GM23338 (cell line): ENCODE results near the gene FAM83B. TPM values are rescaled to one million over a fixed set of nuclear protein-coding genes. Genes with fewer than 3 reads are reported as not detected.

Experiments
- ATAC-seq: fragments of 200-7000 bp; cut with Tn5 transposase; 3 replicates; pipeline ENCODE4 v1.9.1; 2020
- DNase-seq: peaks from one replicate; pipeline ENCODE4 v3.0.0-alpha.2; 2015; ENCODE audit warnings: low spot score
- H2AFZ ChIP-seq: fragments of 200-600 bp; sonication (generic); 2 replicates; pipeline ENCODE4 v1.8.0; 2016; ENCODE audit warnings: antibody characterized with exemption, mild to moderate bottlenecking, moderate library complexity
- H3F3A ChIP-seq: fragments of 200-600 bp; sonication (generic); replicated peaks from 2 replicates; pipeline ENCODE4 v1.8.0; 2017; ENCODE audit warnings: antibody characterized with exemption, mixed run types, low read depth
- H3K27ac ChIP-seq: fragments of 200-600 bp; sonication (generic); 2 replicates; pipeline ENCODE4 v1.6.1; 2016; ENCODE audit warnings: low read depth
- H3K27me3 ChIP-seq: fragments of 200-600 bp; sonication (generic); 2 replicates; pipeline ENCODE4 v1.8.0; 2016; ENCODE audit warnings: mild to moderate bottlenecking, mixed run types, moderate library complexity; ENCODE audit not compliant: insufficient read depth
- H3K36me3 ChIP-seq: fragments of 200-600 bp; sonication (generic); 2 replicates; pipeline ENCODE4 v1.8.0; 2016; ENCODE audit warnings: mild to moderate bottlenecking; ENCODE audit not compliant: insufficient read depth
- H3K4me1 ChIP-seq: fragments of 200-600 bp; sonication (generic); 2 replicates; pipeline ENCODE4 v1.8.0; 2016; ENCODE audit warnings: mild to moderate bottlenecking, moderate library complexity; ENCODE audit not compliant: insufficient read depth
- H3K4me2 ChIP-seq: fragments of 200-600 bp; sonication (generic); 2 replicates; pipeline ENCODE4 v1.7.1; 2017; ENCODE audit warnings: mixed run types
- H3K4me3 ChIP-seq: fragments of 200-600 bp; sonication (generic); 2 replicates; pipeline ENCODE4 v1.6.1; 2016; ENCODE audit warnings: mixed run types
- H3K79me2 ChIP-seq: fragments of 200-600 bp; sonication (generic); replicated peaks from 2 replicates; pipeline ENCODE4 v1.8.0; 2017; ENCODE audit warnings: mild to moderate bottlenecking; ENCODE audit not compliant: insufficient read depth
- H3K9me2 ChIP-seq: fragments of 200-600 bp; sonication (generic); 2 replicates; pipeline ENCODE4 v1.8.0; 2017; ENCODE audit not compliant: insufficient read depth
- H4K20me1 ChIP-seq: fragments of 200-600 bp; sonication (generic); replicated peaks from 2 replicates; pipeline ENCODE4 v1.8.0; 2017; ENCODE audit warnings: mild to moderate bottlenecking; ENCODE audit not compliant: insufficient read depth
- H3K27ac Mint-ChIP-seq: 2 replicates; pipeline ENCODE4 v1.8.0; 2020; ENCODE audit warnings: inconsistent platforms, mild to moderate bottlenecking, moderate library complexity, mixed read lengths
- H3K27me3 Mint-ChIP-seq: 3 replicates; pipeline ENCODE4 v1.8.0; 2022; ENCODE audit warnings: low read depth, mild to moderate bottlenecking, moderate library complexity, mixed read lengths, inconsistent platforms; ENCODE audit not compliant: insufficient read depth, poor library complexity
- H3K36me3 Mint-ChIP-seq: 3 replicates; pipeline ENCODE4 v1.8.0; 2021; ENCODE audit warnings: low read depth, mild to moderate bottlenecking, inconsistent platforms, moderate library complexity, mixed read lengths
- H3K4me1 Mint-ChIP-seq: 3 replicates; pipeline ENCODE4 v1.8.0; 2020; ENCODE audit warnings: mild to moderate bottlenecking, inconsistent platforms, mixed read lengths
- H3K4me3 Mint-ChIP-seq: 3 replicates; pipeline ENCODE4 v1.8.0; 2021; ENCODE audit warnings: moderate library complexity, mild to moderate bottlenecking, inconsistent platforms, mixed read lengths
- H3K9me3 Mint-ChIP-seq: 3 replicates; pipeline ENCODE4 v1.8.0; 2020; ENCODE audit warnings: moderate library complexity, mild to moderate bottlenecking, inconsistent platforms, mixed read lengths
- EZH2 ChIP-seq: fragments of 200-600 bp; sonication (generic); IDR thresholded peaks from one replicate; pipeline ENCODE4 v1.8.0; 2017; ENCODE audit warnings: antibody characterized with exemption, mild to moderate bottlenecking, low read depth; ENCODE audit not compliant: unreplicated experiment
- ZNF114 ChIP-seq: fragments of 250-450 bp; sonication (Bioruptor Pico); IDR thresholded peaks from 2 replicates; pipeline ENCODE4 v1.5.0; 2020; ENCODE audit warnings: mild to moderate bottlenecking, moderate library complexity
- polyA plus RNA-seq: library from polyadenylated mRNA; unstranded; fragments of >200 nt; fragmentation: Nextera tagmentation; extraction: Ambion mirVana; gene quantifications from 2 replicates; pipeline ENCODE4 v1.2.1, GENCODE V29; 2016
- total RNA-seq: library from RNA; depleted of rRNA; stranded (reverse); fragments of >200 nt; shearing (Covaris generic); gene quantifications from 2 replicates; pipeline ENCODE4 v1.2.3, GENCODE V29; 2014
- TF ChIP-seq, protein P1 (sequence below), 2 experiments: fragments of 200-600 bp in 1 of 2; sonication (generic) in 1 of 2; conservative IDR thresholded peaks; 2 replicates each; pipeline versions ENCODE4 v1.5.1 to v1.6.1; 2016 to 2017; ENCODE audit warnings: antibody characterized with exemption in 2 of 2, low read depth in 2 of 2, mild to moderate bottlenecking in 2 of 2, moderate library complexity in 1 of 2

FAM83B gene
- total and polyA plus RNA-seq, 2 experiments from 2014 or later = 1.4 to 7.7 TPM

DNA sequence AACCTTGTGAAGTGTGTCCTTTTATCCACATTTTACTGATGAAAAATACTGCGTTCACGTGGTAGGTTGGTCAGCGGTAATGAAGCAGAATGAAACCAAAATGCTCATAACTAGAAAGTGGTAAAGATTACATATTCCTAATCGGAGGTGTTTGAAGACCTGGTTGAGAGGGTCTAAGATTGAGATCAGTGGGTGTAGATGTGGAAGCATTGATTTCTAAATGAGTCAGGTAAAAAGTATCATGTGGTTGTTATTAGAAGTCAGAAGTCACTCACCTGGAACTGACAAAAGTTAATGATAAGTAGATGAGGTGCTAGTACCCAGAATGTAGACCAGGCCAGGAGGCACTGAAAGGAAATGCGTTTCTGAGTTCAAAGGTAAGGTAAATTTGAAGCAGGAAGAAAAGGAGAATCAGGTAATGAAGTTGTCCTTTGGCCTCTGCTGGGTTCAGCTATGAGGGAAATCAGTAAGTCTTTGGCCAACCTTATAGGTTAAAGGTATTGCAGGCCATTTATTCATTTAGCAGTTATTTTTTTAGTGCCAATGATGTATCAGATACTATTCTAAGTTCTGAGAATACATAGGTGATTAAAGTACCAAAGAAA, 31.2 kb downstream of the FAM83B start:
- H3K4me1 ChIP-seq = no peaks in the 10 kb centered on the region
- Mint-ChIP-seq H3K36me3 (no peaks in the 10 kb centered on the region), H3K9me3 (no peaks in the 10 kb centered on the region), H3K4me3 (no peak overlapping the region), H3K4me1 (peaks cover 4% of the 10 kb centered on the region; the same call in 1 of the 3 replicates), H3K27ac (no peak overlapping the region), H3K27me3 (no peaks in the 10 kb centered on the region)
- H3K9me2 ChIP-seq = no peaks in the 10 kb centered on the region
- no peaks in the 10 kb centered on the region for H4K20me1 ChIP-seq
- ATAC-seq (no peak), DNase-seq (no peak)
- H3K36me3 ChIP-seq = no peaks in the 10 kb centered on the region
- H3F3A ChIP-seq = no peaks in the 10 kb centered on the region
- TF ChIP-seq, protein P1, sequence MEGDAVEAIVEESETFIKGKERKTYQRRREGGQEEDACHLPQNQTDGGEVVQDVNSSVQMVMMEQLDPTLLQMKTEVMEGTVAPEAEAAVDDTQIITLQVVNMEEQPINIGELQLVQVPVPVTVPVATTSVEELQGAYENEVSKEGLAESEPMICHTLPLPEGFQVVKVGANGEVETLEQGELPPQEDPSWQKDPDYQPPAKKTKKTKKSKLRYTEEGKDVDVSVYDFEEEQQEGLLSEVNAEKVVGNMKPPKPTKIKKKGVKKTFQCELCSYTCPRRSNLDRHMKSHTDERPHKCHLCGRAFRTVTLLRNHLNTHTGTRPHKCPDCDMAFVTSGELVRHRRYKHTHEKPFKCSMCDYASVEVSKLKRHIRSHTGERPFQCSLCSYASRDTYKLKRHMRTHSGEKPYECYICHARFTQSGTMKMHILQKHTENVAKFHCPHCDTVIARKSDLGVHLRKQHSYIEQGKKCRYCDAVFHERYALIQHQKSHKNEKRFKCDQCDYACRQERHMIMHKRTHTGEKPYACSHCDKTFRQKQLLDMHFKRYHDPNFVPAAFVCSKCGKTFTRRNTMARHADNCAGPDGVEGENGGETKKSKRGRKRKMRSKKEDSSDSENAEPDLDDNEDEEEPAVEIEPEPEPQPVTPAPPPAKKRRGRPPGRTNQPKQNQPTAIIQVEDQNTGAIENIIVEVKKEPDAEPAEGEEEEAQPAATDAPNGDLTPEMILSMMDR (conservative IDR thresholded peaks at IDR 0.05; ENCODE audit: low read depth in 2 of 2) = no peak
- TF ChIP-seq ZNF114 (CRISPR knock-in tag) = no peak
- no peak overlapping the region for H3K4me3 ChIP-seq
- no peak overlapping the region for H2AFZ ChIP-seq
- no peaks in the 10 kb centered on the region for H3K79me2 ChIP-seq
- H3K27ac ChIP-seq = no peak overlapping the region
- no peak overlapping the region for H3K4me2 ChIP-seq
- H3K27me3 ChIP-seq = no peaks in the 10 kb centered on the region

DNA sequence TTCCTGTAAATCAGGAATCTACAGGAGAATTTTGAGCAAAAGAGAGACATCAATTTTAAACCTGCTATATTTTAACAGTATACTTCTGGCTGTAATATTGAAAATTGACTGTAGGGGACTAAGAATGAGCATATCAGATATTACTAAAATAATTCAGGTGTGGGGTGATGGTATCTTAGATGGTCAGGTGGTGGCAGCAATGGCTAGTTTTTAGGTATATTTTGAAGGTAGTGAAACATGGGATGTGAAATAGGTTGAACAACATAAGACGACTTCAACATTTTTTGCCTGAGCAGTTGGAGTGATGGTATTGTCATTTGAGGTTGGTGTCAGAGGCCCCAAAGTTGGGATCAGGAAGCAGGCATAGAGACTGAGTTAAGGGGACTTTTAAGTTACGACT, 32.1 kb downstream of the FAM83B start:
- H3K4me3 ChIP-seq = no peak overlapping the region
- H2AFZ ChIP-seq = no peak overlapping the region
- H3K4me1 ChIP-seq = no peaks in the 10 kb centered on the region
- H3K4me3 Mint-ChIP-seq = no peak overlapping the region
- H3K27ac ChIP-seq = no peak overlapping the region
- no peaks in the 10 kb centered on the region for H3K36me3 ChIP-seq
- no peaks in the 10 kb centered on the region for H3K27me3 ChIP-seq
- no peaks in the 10 kb centered on the region for H4K20me1 ChIP-seq
- no peaks in the 10 kb centered on the region for H3K79me2 ChIP-seq
- H3K9me3 Mint-ChIP-seq = no peaks in the 10 kb centered on the region
- no peaks in the 10 kb centered on the region for H3F3A ChIP-seq
- H3K4me1 Mint-ChIP-seq = peaks cover 4% of the 10 kb centered on the region; the same call in 1 of the 3 replicates
- no peak overlapping the region for H3K4me2 ChIP-seq
- ATAC-seq (no peak), DNase-seq (peak; percentile 15)
- no peaks in the 10 kb centered on the region for H3K27me3 Mint-ChIP-seq
- H3K27ac Mint-ChIP-seq = no peak overlapping the region
- H3K9me2 ChIP-seq = no peaks in the 10 kb centered on the region
- no peak for TF ChIP-seq EZH2
- TF ChIP-seq, protein P1 (conservative IDR thresholded peaks at IDR 0.05; ENCODE audit: low read depth in 2 of 2) = peak; percentile 40 to 44
- H3K36me3 Mint-ChIP-seq = no peaks in the 10 kb centered on the region
